Activated CD4-positive, CD25-positive, alpha-beta regulatory T cell (primary cell): ENCODE data around the gene MAST3.
"Not testable (repeated sequence)": the region's sequence is repeated elsewhere in the genome, so short reads cannot be mapped to it uniquely, and the experiment has no call there.

ENCODE experiments used
- DNase-seq, 4 experiments: peaks; one replicate each; lab custom pipeline; 2025; lab: John Stamatoyannopoulos, UW

MAST3 gene

DNA sequence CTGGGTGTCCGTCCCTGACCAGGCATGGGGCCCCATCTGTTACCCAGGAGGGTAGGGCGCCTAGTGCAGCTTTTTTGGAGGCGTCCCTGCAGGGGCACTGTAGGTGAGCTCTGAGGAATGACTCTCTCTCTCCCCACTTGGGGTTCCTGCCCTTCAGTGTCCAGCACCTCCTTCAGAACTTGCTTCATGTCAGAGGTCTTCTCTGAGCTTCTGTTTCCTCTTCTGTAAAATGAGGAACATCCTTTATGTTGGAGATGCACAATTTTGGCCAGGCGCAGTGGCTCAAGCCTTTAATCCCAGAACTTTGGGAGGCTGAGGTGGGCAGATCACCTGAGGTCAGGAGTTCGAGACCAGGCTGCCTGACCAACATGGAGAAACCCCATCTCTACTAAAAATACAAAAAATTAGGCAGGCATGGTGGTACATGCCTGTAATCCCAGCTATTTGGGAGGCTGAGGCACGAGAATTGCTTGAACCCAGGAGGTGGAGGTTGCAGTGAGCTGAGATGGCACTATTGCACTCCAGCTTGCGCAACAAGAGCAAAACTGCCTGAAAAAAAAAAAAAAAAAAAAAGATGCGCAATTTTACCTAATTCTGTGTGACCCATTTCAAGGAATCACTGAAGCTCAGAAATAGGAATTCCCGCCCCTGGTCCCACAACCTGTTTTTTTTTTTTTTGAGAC is 40.2 kb downstream of the MAST3 start:
- DNase-seq = no peak

DNA sequence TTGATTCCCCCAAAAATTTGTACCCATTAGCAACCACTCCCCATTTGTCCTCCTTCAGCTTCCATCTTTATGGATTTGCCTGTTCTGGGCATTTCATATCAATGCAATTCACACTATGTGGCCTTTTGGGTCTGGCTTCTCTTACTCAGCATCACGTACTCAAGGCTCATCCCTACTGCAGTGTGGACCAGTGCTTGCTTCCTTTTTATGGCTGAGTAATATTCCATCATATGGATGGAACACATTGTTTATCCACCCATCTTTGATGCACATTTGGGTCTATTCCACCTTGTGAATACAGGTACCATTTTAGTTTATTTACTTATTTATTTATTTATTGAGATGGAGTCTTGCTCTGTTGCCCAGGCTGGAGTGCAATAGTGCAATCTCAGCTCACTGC is 42.9 kb downstream of the MAST3 start:
- no peak for DNase-seq

- DNase-seq = no peak
Observed at GRCh38 chr19:18141031-18141430, 43.5 kb downstream of the MAST3 start.

DNA sequence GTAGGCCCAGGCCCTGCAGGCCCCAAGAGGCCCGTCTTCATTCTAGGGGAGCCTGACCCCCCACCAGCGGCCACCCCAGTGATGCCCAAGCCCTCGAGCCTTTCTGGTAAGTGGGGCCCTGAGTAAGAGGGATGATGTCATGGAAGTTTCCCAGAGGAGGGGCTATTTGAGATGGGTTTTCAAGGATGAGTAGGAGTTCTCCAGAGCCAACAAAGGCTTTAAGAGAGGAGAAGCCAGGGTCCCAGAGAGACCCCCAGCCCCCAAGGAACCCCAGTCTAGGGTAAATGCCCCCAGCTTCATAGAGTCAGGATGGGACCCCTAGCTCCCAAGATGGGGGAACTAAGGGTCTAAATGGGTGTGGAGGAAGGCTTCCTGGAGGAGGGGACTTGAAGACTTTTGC is 46.3 kb downstream of the MAST3 start:
- no peak for DNase-seq

GRCh38 chr19:18144361-18144760 is 46.8 kb downstream of the MAST3 start:
- no peak for DNase-seq

DNA sequence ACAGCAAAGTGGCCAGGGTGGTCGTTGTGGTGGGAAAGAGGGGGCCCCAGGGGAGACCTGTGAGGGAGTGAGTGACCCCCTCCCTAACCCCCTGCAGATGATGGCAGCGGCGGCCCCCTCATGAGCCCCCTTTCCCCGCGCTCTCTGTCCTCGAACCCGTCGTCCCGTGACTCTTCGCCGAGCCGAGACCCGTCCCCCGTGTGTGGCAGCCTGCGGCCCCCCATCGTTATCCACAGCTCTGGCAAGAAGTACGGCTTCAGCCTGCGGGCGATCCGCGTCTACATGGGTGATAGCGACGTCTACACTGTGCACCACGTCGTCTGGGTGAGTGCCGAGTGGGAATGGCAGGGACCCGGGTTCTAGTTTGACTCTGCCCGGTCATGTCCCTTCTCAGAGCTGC is 47.3 kb downstream of the MAST3 start:
- no peak for DNase-seq

GRCh38 chr19:18145391-18145999 is 47.9 kb downstream of the MAST3 start:
- no peak for DNase-seq

DNA sequence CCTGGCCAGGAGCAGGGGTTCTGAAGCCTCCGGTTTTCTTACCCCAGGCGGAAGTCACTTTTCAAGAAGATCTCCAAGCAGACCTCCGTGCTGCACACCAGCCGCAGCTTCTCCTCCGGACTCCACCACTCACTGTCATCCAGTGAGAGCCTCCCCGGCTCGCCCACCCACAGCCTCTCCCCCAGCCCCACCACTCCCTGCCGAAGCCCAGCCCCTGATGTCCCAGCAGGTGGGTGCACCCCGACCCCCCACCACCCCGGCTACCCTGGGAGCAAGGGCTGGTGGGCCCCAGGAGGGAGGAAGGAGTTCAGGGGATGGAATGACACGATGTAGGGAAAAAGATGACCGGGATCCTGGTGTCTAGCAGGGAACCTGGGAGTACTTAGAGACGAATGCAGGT is 49.8 kb downstream of the MAST3 start:
- DNase-seq = no peak

DNA sequence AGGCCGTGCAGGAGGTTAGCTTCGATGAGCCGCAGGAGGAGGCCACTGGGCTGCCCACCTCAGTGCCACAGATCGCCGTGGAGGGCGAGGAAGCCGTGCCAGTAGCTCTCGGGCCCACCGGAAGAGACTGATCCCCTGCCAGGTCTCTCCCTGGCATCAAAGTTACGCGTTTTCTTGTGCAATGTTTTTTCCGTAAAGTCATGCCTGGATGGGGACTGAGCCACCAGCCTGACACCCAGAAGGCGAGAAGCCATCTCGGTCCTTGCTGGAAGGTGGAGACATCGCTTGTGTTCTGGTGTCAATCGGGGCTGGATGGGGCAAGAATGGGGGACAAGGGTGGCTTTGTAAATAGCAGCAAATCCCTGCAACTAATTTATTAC is 52.0 kb downstream of the MAST3 start:
- DNase-seq = no peak

GRCh38 chr19:18150776-18151624 is 53.4 kb downstream of the MAST3 start:
- no peak for DNase-seq

GRCh38 chr19:18152442-18152816 is 54.9 kb downstream of the MAST3 start:
- peak; percentile 92 to 97 (median 92) for DNase-seq

DNA sequence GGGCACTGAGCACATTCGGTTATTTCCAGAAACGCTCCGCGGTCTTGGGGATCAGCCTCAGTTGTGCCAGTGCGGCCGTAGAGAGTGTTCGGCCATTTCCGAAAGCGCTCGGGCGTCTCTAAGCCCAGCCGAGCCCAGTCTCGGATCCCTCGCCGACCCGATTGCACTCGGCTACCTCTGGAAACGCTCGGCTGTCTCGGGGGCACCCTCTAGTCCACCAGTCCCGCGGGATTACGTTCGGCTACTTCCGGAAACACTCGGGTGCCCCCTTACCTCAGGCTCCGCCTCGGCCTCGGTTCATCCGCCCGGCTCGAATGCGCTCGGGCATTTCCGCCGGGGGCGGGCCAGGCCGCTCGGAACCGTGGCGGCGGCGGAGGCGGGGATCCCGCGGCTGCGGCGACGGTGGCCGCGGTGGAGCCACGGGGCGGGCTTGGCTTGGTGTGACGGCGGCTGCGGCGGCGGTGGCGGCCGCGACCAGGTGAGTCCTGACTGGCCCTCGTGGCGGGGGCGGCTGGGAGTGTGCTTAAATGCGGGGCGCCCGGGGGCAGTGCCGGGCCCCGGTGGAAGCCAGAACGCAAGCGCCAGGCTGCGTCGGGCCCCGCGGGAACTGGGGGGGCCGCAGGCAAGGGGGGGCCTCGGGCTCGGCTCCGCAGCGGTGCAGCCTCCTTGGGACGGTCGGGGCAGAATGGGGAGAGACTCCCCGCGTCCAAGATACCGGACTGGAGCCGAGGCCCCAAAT is 55.4 kb downstream of the MAST3 start, which contains the start of gene PIK3R2:
Gene PIK3R2, plus strand, starts transcription at position 347 of the 739 bp plus-strand sequence. CDS start 2,717 bp downstream, outside the sequence.
- DNase-seq = peak; percentile 97 to 99 (median 98)

GRCh38 chr19:18153556-18154134 is 56.1 kb downstream of the MAST3 start:
- no peak for DNase-seq

DNA sequence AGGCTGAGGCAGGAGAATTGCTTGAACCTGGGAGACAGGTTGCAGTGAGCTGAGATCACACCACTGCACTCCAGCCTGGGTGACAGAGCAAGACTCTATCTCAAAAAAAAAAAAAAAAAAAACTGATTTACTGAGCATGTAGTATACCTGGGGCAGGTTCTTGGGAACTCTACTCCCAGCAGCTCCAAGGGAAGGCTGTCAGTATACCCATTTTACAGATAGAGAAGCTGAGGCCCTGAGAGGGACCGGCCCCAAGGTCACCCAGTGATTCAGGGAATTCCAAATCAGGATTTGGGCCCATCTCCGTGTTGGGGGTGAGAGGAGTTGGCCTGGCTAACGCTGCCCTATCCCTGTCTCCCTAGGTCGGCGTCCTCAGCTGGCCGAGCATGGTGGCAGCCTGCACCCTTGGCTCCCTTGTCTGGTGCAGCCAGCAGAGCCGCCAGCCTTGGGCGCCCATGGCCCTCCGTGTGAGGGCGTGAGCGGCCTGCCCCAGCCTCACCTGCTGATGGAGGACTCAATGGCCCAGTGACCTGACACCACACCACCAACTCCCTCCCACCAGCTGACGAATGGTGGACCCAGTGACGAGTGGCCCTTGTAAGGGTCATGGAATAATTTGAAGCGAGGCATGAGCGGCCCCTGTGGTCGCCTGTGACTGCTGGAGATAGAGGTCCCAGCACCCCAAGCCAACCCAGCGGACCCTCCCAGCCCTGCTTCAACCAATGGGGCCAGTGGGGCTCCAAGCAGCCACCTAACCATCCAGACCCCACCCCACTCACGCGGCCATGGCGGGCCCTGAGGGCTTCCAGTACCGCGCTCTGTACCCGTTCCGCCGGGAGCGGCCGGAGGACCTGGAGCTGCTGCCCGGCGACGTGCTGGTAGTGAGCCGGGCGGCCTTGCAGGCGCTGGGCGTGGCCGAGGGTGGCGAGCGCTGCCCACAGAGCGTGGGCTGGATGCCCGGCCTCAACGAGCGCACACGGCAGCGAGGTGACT is 57.8 kb downstream of the MAST3 start:
- DNase-seq = no peak

- DNase-seq = no peak
Observed at GRCh38 chr19:18156268-18156667, 58.7 kb downstream of the MAST3 start.

GRCh38 chr19:18156841-18157464 is 59.4 kb downstream of the MAST3 start:
- DNase-seq = no peak

- no peak for DNase-seq
Observed at GRCh38 chr19:18157465-18158063, 60.0 kb downstream of the MAST3 start.

GRCh38 chr19:18158467-18158866 is 60.9 kb downstream of the MAST3 start:
- DNase-seq = no peak

- DNase-seq = not testable (repeated sequence)
Observed at GRCh38 chr19:18159059-18159616, 61.6 kb downstream of the MAST3 start.
